ENCODE measurements around the gene COP1.
"Not testable (repeated sequence)": the region's sequence is repeated elsewhere in the genome, so short reads cannot be mapped to it uniquely, and the experiment has no call there.

COP1 gene

GRCh38 chr1:176096015-176096414 is 111.1 kb downstream of the COP1 start:
- TF ChIP-seq, protein P1, sequence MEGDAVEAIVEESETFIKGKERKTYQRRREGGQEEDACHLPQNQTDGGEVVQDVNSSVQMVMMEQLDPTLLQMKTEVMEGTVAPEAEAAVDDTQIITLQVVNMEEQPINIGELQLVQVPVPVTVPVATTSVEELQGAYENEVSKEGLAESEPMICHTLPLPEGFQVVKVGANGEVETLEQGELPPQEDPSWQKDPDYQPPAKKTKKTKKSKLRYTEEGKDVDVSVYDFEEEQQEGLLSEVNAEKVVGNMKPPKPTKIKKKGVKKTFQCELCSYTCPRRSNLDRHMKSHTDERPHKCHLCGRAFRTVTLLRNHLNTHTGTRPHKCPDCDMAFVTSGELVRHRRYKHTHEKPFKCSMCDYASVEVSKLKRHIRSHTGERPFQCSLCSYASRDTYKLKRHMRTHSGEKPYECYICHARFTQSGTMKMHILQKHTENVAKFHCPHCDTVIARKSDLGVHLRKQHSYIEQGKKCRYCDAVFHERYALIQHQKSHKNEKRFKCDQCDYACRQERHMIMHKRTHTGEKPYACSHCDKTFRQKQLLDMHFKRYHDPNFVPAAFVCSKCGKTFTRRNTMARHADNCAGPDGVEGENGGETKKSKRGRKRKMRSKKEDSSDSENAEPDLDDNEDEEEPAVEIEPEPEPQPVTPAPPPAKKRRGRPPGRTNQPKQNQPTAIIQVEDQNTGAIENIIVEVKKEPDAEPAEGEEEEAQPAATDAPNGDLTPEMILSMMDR (IDR thresholded peaks at IDR 0.05; ENCODE audit: low read depth, low read length, missing control alignments): no peak
- DNase-seq (ENCODE audit: low read depth): no peak
- H3K4me3 ChIP-seq (ENCODE audit: low read depth, low read length): no peak overlapping the region
- in situ Hi-C loops (cut with HindIII; ENCODE audit: low sequenced_read_pairs): no loop called here

DNA sequence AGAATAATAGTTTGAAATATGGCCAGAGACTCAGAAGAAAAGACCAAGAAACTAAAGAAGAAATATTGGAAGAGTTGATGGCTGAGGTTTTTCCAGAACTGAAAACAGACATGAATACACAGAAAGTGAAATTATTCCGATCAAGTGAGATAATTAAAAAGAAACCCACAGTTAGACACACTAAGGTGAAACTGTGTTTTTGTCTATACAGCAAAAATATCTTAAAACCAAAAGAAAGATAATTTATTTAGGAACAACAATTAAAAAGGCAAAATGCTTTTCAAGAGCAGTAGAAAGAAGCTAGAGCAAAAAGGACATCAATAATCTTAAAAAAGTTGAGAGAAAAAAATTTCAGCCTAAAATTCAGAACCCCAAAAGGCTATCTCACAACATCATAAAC is 116.3 kb downstream of the COP1 start:
- no peak for DNase-seq (ENCODE audit: low read depth)
- H3K4me3 ChIP-seq (ENCODE audit: low read depth, low read length): no peak overlapping the region
- TF ChIP-seq, protein P1 (IDR thresholded peaks at IDR 0.05; ENCODE audit: low read depth, low read length, missing control alignments): no peak
- in situ Hi-C loops (cut with HindIII; ENCODE audit: low sequenced_read_pairs): no loop called here

DNA sequence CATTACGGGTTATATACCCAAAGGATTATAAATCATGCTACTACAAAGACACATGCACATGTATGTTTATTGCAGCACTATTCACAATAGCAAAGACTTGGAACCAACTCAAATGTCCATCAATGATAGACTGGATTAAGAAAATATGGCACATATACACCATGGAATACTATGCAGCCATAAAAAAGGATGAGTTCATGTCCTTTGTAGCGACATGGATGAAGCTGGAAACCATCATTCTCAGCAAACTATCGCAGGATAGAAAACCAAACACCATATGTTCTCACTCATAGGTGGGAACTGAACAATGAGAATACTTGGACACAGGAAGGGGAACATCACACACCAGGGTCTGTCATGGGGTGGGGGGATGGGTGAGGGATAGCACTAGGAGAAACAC is 119.3 kb downstream of the COP1 start:
- in situ Hi-C loops (cut with HindIII; ENCODE audit: low sequenced_read_pairs); H3K4me3 ChIP-seq (ENCODE audit: low read depth, low read length); DNase-seq (ENCODE audit: low read depth): not testable (repeated sequence)

DNA sequence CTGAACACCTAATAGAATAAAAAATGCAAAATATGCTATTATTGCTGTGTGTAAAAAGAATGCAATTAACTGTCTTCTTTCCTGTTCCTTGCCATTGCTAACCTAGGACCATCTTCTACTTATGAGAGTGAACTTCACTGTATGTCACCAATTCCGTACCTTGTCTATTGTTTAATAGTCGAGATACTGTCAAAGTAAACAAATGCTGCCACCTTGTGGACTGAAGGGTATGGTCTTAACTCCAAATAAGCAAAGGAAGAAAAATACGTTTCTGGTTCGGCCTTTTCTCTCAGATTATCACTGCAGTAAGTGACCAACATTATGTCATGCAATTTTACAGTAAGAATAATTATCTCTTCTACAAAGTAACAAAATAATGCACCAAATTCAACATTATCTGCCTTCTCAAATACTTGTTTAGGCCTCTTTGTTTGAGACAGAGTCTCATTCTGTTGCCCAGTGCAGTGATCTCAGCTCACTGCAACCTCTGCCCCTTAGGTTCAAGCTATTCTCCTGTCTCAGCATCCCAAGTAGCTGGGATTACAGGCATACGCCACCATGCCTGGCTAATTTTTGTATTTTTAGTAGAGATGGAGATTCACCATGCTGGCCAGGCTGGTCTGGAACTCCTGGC is 133.4 kb downstream of the COP1 start:
- in situ Hi-C loops (cut with HindIII; ENCODE audit: low sequenced_read_pairs): no loop called here
- TF ChIP-seq, protein P1 (IDR thresholded peaks at IDR 0.05; ENCODE audit: low read depth, low read length, missing control alignments): peak; percentile 60
- H3K4me3 ChIP-seq (ENCODE audit: low read depth, low read length): no peak overlapping the region
- DNase-seq (ENCODE audit: low read depth): peak; percentile 68

- no peak overlapping the region for H3K4me3 ChIP-seq (ENCODE audit: low read depth, low read length)
- in situ Hi-C loops (cut with HindIII; ENCODE audit: low sequenced_read_pairs): no loop called here
- TF ChIP-seq, protein P1 (IDR thresholded peaks at IDR 0.05; ENCODE audit: low read depth, low read length, missing control alignments): no peak
- no peak for DNase-seq (ENCODE audit: low read depth)
These were observed 138.2 kb downstream of the COP1 start for GRCh38 chr1:176068901-176069300.

- DNase-seq (ENCODE audit: low read depth): no peak
- no peak overlapping the region for H3K4me3 ChIP-seq (ENCODE audit: low read depth, low read length)
- in situ Hi-C loops (cut with HindIII; ENCODE audit: low sequenced_read_pairs): no loop called here
- TF ChIP-seq, protein P1 (IDR thresholded peaks at IDR 0.05; ENCODE audit: low read depth, low read length, missing control alignments): no peak
These were observed 138.8 kb downstream of the COP1 start for GRCh38 chr1:176068256-176068655.

GRCh38 chr1:176066709-176067108 is 140.4 kb downstream of the COP1 start:
- TF ChIP-seq, protein P1 (IDR thresholded peaks at IDR 0.05; ENCODE audit: low read depth, low read length, missing control alignments): no peak
- DNase-seq (ENCODE audit: low read depth): no peak
- no peak overlapping the region for H3K4me3 ChIP-seq (ENCODE audit: low read depth, low read length)
- in situ Hi-C loops (cut with HindIII; ENCODE audit: low sequenced_read_pairs): no loop called here

Data from astrocyte of the cerebellum (primary cell).